ENCODE results near the gene SUCO. TPM values are rescaled to one million over a fixed set of nuclear protein-coding genes. Genes with fewer than 3 reads are reported as not detected.

SUCO gene
- total RNA-seq, 1 experiment from 2014 or later, result 32.9 TPM

GRCh38 chr1:172650474-172651193, 117.7 kb downstream of the SUCO start:
- Histone ChIP-seq H3K9me3 (ENCODE audit: low read depth, low read length, poor library complexity, severe bottlenecking) (no peaks in the 10 kb centered on the region), H3K4me3 (ENCODE audit: low read depth, low read length, poor library complexity, severe bottlenecking) (no peak overlapping the region), H3K4me1 (ENCODE audit: insufficient read depth, low read length, poor library complexity, severe bottlenecking) (no peaks in the 10 kb centered on the region), H3K27ac (ENCODE audit: low read depth, low read length, poor library complexity, severe bottlenecking) (no peak overlapping the region), H3K36me3 (ENCODE audit: insufficient read depth, low read length, poor library complexity, severe bottlenecking) (no peaks in the 10 kb centered on the region), H3K27me3 (replicated peaks; ENCODE audit: insufficient read depth, low read depth, low read length, poor library complexity) (no peaks in the 10 kb centered on the region)
- BruUV-seq (replicated peaks), result no TSS peak
- CTCF ChIA-PET, result no interaction called here
- TF ChIP-seq EZH2 (IDR thresholded peaks at IDR 0.05; ENCODE audit: borderline replicate concordance, low read depth, low read length, poor library complexity, severe bottlenecking), result no peak
- no peak for TF ChIP-seq CTCF (conservative IDR thresholded peaks at IDR 0.05; ENCODE audit: low read depth, low read length)
- intact Hi-C loops (cut with micrococcal nuclease; ENCODE audit: unreplicated experiment), result no loop called here
- DNase-seq (ENCODE audit: low spot score), result no peak
- POLR2A ChIA-PET (ENCODE audit: low non-redundant PET), result no interaction called here

- DNase-seq (ENCODE audit: low spot score), result peak; percentile 53
- TF ChIP-seq CTCF (conservative IDR thresholded peaks at IDR 0.05; ENCODE audit: low read depth, low read length) (no peak), EZH2 (IDR thresholded peaks at IDR 0.05; ENCODE audit: borderline replicate concordance, low read depth, low read length, poor library complexity, severe bottlenecking) (no peak)
- ChIA-PET CTCF (no interaction called here), POLR2A (ENCODE audit: low non-redundant PET) (no interaction called here)
- intact Hi-C loops (cut with micrococcal nuclease; ENCODE audit: unreplicated experiment), result no loop called here
- no TSS peak for BruUV-seq (replicated peaks)
- H3K4me1 ChIP-seq (ENCODE audit: insufficient read depth, low read length, poor library complexity, severe bottlenecking), result no peaks in the 10 kb centered on the region
- no peaks in the 10 kb centered on the region for H3K9me3 ChIP-seq (ENCODE audit: low read depth, low read length, poor library complexity, severe bottlenecking)
- H3K36me3 ChIP-seq (ENCODE audit: insufficient read depth, low read length, poor library complexity, severe bottlenecking), result no peaks in the 10 kb centered on the region
- no peaks in the 10 kb centered on the region for H3K27me3 ChIP-seq (replicated peaks; ENCODE audit: insufficient read depth, low read depth, low read length, poor library complexity)
- no peak overlapping the region for H3K4me3 ChIP-seq (ENCODE audit: low read depth, low read length, poor library complexity, severe bottlenecking)
- no peak overlapping the region for H3K27ac ChIP-seq (ENCODE audit: low read depth, low read length, poor library complexity, severe bottlenecking)
Measured at GRCh38 chr1:172653015-172653709, 120.2 kb downstream of the SUCO start.

- no peak overlapping the region for H3K27ac ChIP-seq (ENCODE audit: low read depth, low read length, poor library complexity, severe bottlenecking)
- TF ChIP-seq CTCF (conservative IDR thresholded peaks at IDR 0.05; ENCODE audit: low read depth, low read length), result no peak
- TF ChIP-seq EZH2 (IDR thresholded peaks at IDR 0.05; ENCODE audit: borderline replicate concordance, low read depth, low read length, poor library complexity, severe bottlenecking), result no peak
- BruUV-seq (replicated peaks), result no TSS peak
- no peaks in the 10 kb centered on the region for H3K36me3 ChIP-seq (ENCODE audit: insufficient read depth, low read length, poor library complexity, severe bottlenecking)
- CTCF ChIA-PET, result no interaction called here
- H3K27me3 ChIP-seq (replicated peaks; ENCODE audit: insufficient read depth, low read depth, low read length, poor library complexity), result no peaks in the 10 kb centered on the region
- intact Hi-C loops (cut with micrococcal nuclease; ENCODE audit: unreplicated experiment), result no loop called here
- POLR2A ChIA-PET (ENCODE audit: low non-redundant PET), result no interaction called here
- no peak for DNase-seq (ENCODE audit: low spot score)
- no peaks in the 10 kb centered on the region for H3K9me3 ChIP-seq (ENCODE audit: low read depth, low read length, poor library complexity, severe bottlenecking)
- H3K4me3 ChIP-seq (ENCODE audit: low read depth, low read length, poor library complexity, severe bottlenecking), result no peak overlapping the region
- H3K4me1 ChIP-seq (ENCODE audit: insufficient read depth, low read length, poor library complexity, severe bottlenecking), result no peaks in the 10 kb centered on the region
Measured at GRCh38 chr1:172654535-172654934, 121.6 kb downstream of the SUCO start.
